Coronary artery (tissue), 2 donors: ENCODE data around the gene SERPINA3.

Source experiments
- DNase-seq: peaks from one replicate; pipeline ENCODE4 v3.0.0-alpha.2; 2017; ENCODE audit warnings: low spot score
- H3K27ac ChIP-seq, 2 donors: fragments of 200-600 bp; sonication (generic); one replicate each; pipeline ENCODE4 v1.5.1; 2016 to 2019
- H3K4me3 ChIP-seq: fragments of 200-600 bp; sonication (generic); 2 replicates; pipeline ENCODE4 v1.5.1; 2016; ENCODE audit warnings: mild to moderate bottlenecking, moderate library complexity
- CTCF ChIP-seq: fragments of 200-600 bp; sonication (generic); IDR thresholded peaks from one replicate; pipeline ENCODE4 v1.5.1; 2019; ENCODE audit warnings: antibody characterized with exemption

Gene SERPINA3

GRCh38 chr14:94638961-94639817, 27.0 kb downstream of the SERPINA3 start:
- Histone ChIP-seq H3K27ac (no peak overlapping the region), H3K4me3 (no peak overlapping the region)
- peak; percentile 61 for DNase-seq
- no peak for TF ChIP-seq CTCF

GRCh38 chr14:94640721-94641631, 28.8 kb downstream of the SERPINA3 start:
- H3K27ac ChIP-seq = no peak overlapping the region
- peak; percentile 47 for DNase-seq
- no peak overlapping the region for H3K4me3 ChIP-seq
- TF ChIP-seq CTCF = no peak

GRCh38 chr14:94641632-94641955, 29.4 kb downstream of the SERPINA3 start:
- TF ChIP-seq CTCF = no peak
- DNase-seq = peak; percentile 68

GRCh38 chr14:94643316-94644101, 31.3 kb downstream of the SERPINA3 start:
- peak; percentile 50 for DNase-seq
- no peak for TF ChIP-seq CTCF
- H3K4me3 ChIP-seq = no peak overlapping the region
- H3K27ac ChIP-seq = no peak overlapping the region

More at GRCh38 chr14:94641632-94641955, 29.4 kb downstream of the SERPINA3 start:
- Histone ChIP-seq H3K4me3 (no peak overlapping the region), H3K27ac (no peak overlapping the region)

- H3K4me3 ChIP-seq = no peak overlapping the region
- peak; percentile 43 for DNase-seq
- no peak for TF ChIP-seq CTCF
- H3K27ac ChIP-seq = no peak overlapping the region
Observed at GRCh38 chr14:94644102-94644535, 31.9 kb downstream of the SERPINA3 start.

- no peak overlapping the region for H3K4me3 ChIP-seq
- TF ChIP-seq CTCF = no peak
- peak; percentile 28 for DNase-seq
- H3K27ac ChIP-seq = no peak overlapping the region
Observed at GRCh38 chr14:94646066-94646465, 33.9 kb downstream of the SERPINA3 start.
